NCI-H146 treated with DMSO at 0.1 percent for 48 hours (cell line): ENCODE results near the gene DCLRE1B.
"Not testable (repeated sequence)": the region's sequence is repeated elsewhere in the genome, so short reads cannot be mapped to it uniquely, and the experiment has no call there.

Experiments used
- DNase-seq: peaks from one replicate; lab custom pipeline; 2025; ENCODE audit not compliant: unreplicated experiment; lab: John Stamatoyannopoulos, UW

The DCLRE1B gene

DNA sequence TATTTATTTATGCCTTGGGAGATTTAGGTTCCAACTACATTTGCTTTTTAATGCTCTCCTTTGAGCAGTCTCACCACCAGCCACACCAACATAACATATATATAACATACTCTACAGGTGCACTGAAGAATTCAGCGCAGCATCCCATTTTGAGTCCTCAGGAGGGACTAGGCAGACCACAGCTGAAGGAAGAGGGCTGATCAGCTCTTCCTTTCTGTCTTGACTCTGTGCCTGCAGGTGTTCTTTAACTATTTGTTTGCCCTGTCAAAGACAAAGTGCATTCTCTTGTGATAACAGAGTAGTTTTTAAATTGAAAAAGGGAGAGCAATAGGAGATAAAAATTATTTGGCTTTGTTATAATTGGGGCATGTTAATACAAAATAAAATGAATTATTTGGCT, 41.0 kb downstream of the DCLRE1B start:
- DNase-seq: no peak

DNA sequence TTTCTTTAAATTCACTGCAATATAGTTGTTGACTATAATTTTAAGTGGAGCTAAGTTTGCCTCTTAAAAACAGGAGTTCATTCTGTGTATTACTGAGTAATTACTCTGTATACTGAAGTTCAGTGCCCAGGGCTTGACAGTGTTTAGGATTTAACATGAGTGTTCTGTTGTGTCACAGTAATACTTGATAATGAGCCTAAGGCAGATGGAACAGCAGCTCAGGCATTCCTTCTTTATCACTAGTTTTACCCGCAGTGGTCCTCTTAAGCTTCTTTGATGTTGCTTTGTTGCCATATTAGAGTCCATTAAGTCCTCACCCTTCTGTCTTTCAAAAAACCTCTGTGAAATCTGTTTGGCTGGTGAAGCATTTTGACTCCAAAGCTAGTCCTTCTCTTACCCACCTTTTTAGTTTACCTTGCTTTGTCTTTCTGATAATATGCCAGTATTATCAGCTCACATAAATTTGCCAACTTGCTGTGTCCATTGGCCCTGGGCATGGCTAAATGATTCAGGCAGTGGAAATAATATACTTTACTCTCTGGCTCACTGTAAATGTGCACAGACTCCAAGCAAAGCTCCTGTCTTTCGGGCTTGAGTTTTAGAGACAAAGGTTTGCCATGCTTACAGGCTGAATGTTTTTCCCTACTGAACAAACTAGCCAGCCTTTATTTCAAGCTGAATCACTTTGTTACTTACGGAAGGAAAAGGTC, 41.7 kb downstream of the DCLRE1B start:
- DNase-seq: no peak

DNA sequence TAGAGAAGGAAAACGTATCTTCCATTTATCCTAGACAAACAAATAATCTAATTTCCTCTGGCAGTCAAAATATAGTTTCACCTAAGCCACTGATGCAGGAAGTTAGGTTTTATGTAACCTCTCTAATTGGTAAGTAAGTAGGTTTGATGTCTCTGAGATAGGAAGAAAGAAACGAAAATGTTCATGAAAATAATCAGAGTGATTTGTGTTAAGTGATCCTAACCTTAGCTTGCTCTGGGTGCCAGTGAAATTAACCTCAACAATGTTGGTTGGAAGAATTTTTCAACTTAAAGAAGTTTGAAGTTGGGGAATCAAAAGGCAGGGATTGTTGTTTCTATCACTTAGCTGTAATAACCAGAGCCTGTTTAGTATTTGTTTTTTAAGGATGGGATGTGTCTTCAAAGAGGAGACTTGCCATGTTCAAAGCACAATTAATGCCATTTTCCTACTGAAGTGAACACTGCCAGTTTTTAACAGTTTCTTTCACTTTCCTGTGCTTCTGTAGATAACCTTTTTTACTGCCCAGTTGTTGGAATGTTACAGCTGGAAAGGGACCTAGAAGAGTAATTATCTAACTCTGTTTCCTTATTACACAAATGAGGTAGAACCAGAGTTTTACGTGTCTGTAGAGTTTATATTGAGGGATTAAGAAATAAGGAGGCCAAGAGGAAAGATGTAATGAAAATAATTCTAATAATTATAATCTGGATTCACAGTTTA, 42.4 kb downstream of the DCLRE1B start:
- no peak for DNase-seq

DNA sequence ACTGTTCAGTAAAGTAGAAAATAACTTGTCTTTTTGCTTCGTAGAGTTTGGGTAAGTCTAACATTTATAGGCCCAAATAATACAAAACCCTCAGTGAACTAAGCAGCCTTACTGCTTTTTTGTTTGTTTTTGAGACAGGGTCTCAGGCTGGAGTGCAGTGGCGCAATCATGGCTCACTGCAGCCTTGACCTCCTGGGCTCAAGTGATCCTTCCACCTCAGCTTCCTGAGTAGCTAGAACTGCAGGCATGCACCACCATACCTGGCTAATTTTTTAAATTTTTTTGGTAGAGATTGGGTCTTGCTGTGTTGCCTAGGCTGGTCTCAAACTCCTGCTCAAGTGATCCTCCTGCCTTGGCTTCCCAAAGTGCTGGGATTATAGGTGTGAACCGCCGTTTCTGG, 43.0 kb downstream of the DCLRE1B start:
- DNase-seq: not testable (repeated sequence)

DNA sequence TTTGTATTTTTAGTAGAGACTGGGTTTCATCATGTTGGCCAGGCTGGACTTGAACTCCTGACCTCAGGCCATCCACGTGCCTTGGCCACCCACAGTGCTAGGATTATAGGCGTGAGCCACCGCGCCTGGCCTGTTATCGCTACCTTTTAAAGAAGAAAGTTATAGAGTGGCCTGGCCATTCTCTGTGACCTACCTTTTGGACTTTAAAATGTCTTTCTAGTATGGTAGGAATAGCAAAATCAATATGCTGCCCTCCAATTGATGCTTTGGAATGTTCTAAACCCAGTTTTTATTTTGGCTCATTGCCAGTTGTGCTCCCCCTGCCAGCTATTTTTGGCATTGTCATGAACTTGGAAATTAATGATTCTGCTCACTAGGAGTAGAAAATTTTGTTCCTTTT, 43.9 kb downstream of the DCLRE1B start:
- DNase-seq: no peak

DNA sequence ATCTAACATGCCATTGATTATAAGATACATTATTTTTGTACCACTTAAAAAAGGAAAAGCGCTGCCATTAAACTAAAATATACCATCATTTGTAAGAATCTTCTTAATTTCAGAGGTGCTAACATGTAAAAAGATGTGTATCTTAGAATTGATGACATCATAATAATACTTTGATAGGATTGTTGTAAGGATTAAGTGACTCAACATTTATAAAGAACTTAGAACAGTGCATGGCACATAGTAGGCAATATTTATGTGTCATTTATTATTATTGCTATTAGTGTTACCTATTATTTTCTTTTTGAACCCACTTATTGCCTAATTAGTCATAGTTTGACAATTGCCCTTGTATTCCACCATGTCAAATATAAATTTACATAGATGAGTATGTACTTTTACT, 45.8 kb downstream of the DCLRE1B start:
- no peak for DNase-seq

DNA sequence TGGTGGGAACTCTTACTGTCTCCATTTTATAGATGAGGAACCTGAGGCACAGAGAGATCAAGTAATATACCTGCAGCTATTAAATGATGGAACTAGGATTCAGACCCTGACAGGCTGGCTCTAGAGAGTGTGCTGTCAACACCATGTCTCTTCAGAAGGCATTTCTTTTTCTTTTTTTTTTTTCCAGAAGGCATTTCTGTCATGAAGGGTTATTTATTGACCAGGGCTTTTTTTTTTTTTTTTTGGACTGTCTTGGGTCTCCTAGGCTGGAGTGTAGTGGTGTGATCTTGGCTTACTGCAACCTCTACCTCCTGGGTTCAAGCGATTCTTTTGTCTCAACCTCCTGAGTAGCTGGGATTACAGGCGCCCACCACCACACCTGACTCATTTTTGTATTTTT, 46.6 kb downstream of the DCLRE1B start:
- no peak for DNase-seq

DNA sequence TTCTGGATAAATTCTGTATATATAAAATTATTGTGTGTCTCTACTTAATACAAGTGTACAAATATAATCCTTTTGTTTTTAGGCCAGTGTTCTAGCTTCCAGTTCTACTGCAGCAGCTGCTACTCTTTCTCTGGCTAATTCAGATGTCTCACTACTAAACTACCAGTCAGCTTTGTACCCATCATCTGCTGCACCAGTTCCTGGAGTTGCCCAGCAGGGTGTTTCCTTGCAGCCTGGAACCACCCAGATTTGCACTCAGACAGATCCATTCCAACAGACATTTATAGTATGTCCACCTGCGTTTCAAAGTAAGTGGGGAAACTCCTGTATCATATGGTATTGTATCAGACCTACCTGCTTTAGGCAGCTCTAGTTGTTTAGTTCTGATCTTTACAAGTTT, 52.9 kb downstream of the DCLRE1B start:
- DNase-seq: no peak

DNA sequence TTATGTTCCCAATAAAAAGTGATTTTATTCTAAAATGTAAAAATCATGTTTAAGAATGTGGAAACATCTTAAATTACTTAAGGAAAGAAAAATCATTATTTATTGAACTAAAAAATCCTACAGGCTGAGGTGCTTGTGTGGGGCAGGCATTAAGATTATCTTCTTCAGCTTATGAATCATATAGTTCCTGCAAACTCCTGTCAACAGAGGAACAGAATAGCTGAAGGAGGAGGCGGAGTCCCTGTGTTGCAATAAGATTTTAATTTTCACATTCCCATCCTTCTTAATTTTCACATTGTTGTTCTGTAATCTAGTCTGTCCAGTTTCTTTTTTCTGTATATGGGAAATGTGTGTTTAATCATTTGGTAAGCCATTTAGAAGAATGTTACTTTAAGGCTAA, 53.6 kb downstream of the DCLRE1B start:
- DNase-seq: no peak

DNA sequence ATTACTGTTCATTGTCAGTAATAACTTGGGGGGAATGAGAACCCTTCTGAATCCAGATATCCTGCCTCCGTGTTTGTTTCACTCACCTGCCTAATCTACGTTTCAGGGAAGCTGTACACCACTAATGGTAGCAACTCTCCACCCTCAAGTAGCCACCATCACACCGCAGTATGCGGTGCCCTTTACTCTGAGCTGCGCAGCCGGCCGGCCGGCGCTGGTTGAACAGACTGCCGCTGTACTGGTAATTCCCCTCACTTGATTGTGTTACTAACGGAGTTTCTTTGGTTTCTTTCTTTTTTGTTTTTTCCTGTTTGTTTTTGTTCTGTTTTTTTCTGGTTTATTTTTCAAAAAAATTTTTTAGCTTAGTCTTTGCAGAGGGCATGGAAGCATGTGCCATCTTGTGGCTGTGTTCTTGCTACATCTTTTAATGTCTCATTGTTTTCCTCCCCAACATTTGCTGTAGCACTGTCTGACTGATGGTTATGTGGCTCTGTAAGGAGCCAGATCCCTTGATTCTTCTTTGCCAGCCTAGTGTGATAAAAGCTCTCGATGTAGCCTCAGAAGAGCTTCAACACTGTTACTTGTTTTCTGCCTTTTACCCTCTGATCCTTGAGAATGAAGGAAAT, 58.3 kb downstream of the DCLRE1B start:
- no peak for DNase-seq
